ENCODE data around the gene COL20A1. TPM values are rescaled to one million over a fixed set of nuclear protein-coding genes. Genes with fewer than 3 reads are reported as not detected.

Gene COL20A1
- polyA plus RNA-seq, 2 donors = not detected

- no peaks in the 10 kb centered on the region for H3K36me3 ChIP-seq (ENCODE audit: control insufficient read depth in 2 of 2, insufficient read depth in 2 of 2, low read length in 1 of 2)
- no peak overlapping the region for H3K4me3 ChIP-seq (ENCODE audit: low read depth in 1 of 2, low read length in 2 of 2)
- H3K27ac ChIP-seq (ENCODE audit: low read depth in 2 of 2, low read length in 1 of 2) = no peak overlapping the region
- no peaks in the 10 kb centered on the region for H3K4me1 ChIP-seq (ENCODE audit: control insufficient read depth in 2 of 2, insufficient read depth in 2 of 2, low read length in 1 of 2)
- 77 to 80% methylated on average over 17 to 18 of the region's 18 CpGs for WGBS, 2 donors
- H3K9me3 ChIP-seq (ENCODE audit: control insufficient read depth in 2 of 2, insufficient read depth in 1 of 2, low read depth in 1 of 2, low read length in 1 of 2) = no peaks in the 10 kb centered on the region
- H3K27me3 ChIP-seq (ENCODE audit: control insufficient read depth in 1 of 2, insufficient read depth in 2 of 2, low read length in 2 of 2) = no peaks in the 10 kb centered on the region
These were observed 24.8 kb downstream of the COL20A1 start for GRCh38 chr20:63317601-63318291.

GRCh38 chr20:63318391-63319163 lies 25.6 kb downstream of the COL20A1 start:
- WGBS, 2 donors = 85 to 89% methylated on average over 24 of the region's 24 CpGs
- no peaks in the 10 kb centered on the region for H3K27me3 ChIP-seq (ENCODE audit: control insufficient read depth in 1 of 2, insufficient read depth in 2 of 2, low read length in 2 of 2)
- H3K9me3 ChIP-seq (ENCODE audit: control insufficient read depth in 2 of 2, insufficient read depth in 1 of 2, low read depth in 1 of 2, low read length in 1 of 2) = no peaks in the 10 kb centered on the region
- H3K27ac ChIP-seq (ENCODE audit: low read depth in 2 of 2, low read length in 1 of 2) = no peak overlapping the region
- no peaks in the 10 kb centered on the region for H3K36me3 ChIP-seq (ENCODE audit: control insufficient read depth in 2 of 2, insufficient read depth in 2 of 2, low read length in 1 of 2)
- no peak overlapping the region for H3K4me3 ChIP-seq (ENCODE audit: low read depth in 1 of 2, low read length in 2 of 2)
- no peaks in the 10 kb centered on the region for H3K4me1 ChIP-seq (ENCODE audit: control insufficient read depth in 2 of 2, insufficient read depth in 2 of 2, low read length in 1 of 2)

GRCh38 chr20:63319164-63320040 lies 26.4 kb downstream of the COL20A1 start:
- Histone ChIP-seq H3K9me3 (ENCODE audit: control insufficient read depth in 2 of 2, insufficient read depth in 1 of 2, low read depth in 1 of 2, low read length in 1 of 2) (no peaks in the 10 kb centered on the region), H3K27ac (ENCODE audit: low read depth in 2 of 2, low read length in 1 of 2) (no peak overlapping the region), H3K4me3 (ENCODE audit: low read depth in 1 of 2, low read length in 2 of 2) (no peak overlapping the region), H3K4me1 (ENCODE audit: control insufficient read depth in 2 of 2, insufficient read depth in 2 of 2, low read length in 1 of 2) (no peaks in the 10 kb centered on the region), H3K27me3 (ENCODE audit: control insufficient read depth in 1 of 2, insufficient read depth in 2 of 2, low read length in 2 of 2) (no peaks in the 10 kb centered on the region), H3K36me3 (ENCODE audit: control insufficient read depth in 2 of 2, insufficient read depth in 2 of 2, low read length in 1 of 2) (no peaks in the 10 kb centered on the region)
- 75 to 80% methylated on average over 24 to 25 of the region's 25 CpGs for WGBS, 2 donors

GRCh38 chr20:63320041-63320511 lies 27.1 kb downstream of the COL20A1 start:
- no peaks in the 10 kb centered on the region for H3K36me3 ChIP-seq (ENCODE audit: control insufficient read depth in 2 of 2, insufficient read depth in 2 of 2, low read length in 1 of 2)
- no peaks in the 10 kb centered on the region for H3K9me3 ChIP-seq (ENCODE audit: control insufficient read depth in 2 of 2, insufficient read depth in 1 of 2, low read depth in 1 of 2, low read length in 1 of 2)
- H3K4me3 ChIP-seq (ENCODE audit: low read depth in 1 of 2, low read length in 2 of 2) = no peak overlapping the region
- no peaks in the 10 kb centered on the region for H3K4me1 ChIP-seq (ENCODE audit: control insufficient read depth in 2 of 2, insufficient read depth in 2 of 2, low read length in 1 of 2)
- H3K27me3 ChIP-seq (ENCODE audit: control insufficient read depth in 1 of 2, insufficient read depth in 2 of 2, low read length in 2 of 2) = no peaks in the 10 kb centered on the region
- 79 to 81% methylated on average over 22 to 23 of the region's 23 CpGs for WGBS, 2 donors
- H3K27ac ChIP-seq (ENCODE audit: low read depth in 2 of 2, low read length in 1 of 2) = no peak overlapping the region

GRCh38 chr20:63320616-63321147 lies 27.7 kb downstream of the COL20A1 start:
- 63 to 70% methylated on average over 10 of the region's 10 CpGs for WGBS, 2 donors
- Histone ChIP-seq H3K36me3 (ENCODE audit: control insufficient read depth in 2 of 2, insufficient read depth in 2 of 2, low read length in 1 of 2) (no peaks in the 10 kb centered on the region), H3K4me3 (ENCODE audit: low read depth in 1 of 2, low read length in 2 of 2) (no peak overlapping the region), H3K4me1 (ENCODE audit: control insufficient read depth in 2 of 2, insufficient read depth in 2 of 2, low read length in 1 of 2) (no peaks in the 10 kb centered on the region), H3K27ac (ENCODE audit: low read depth in 2 of 2, low read length in 1 of 2) (no peak overlapping the region), H3K27me3 (ENCODE audit: control insufficient read depth in 1 of 2, insufficient read depth in 2 of 2, low read length in 2 of 2) (no peaks in the 10 kb centered on the region), H3K9me3 (ENCODE audit: control insufficient read depth in 2 of 2, insufficient read depth in 1 of 2, low read depth in 1 of 2, low read length in 1 of 2) (no peaks in the 10 kb centered on the region)

GRCh38 chr20:63321148-63321831 lies 28.3 kb downstream of the COL20A1 start:
- 50 to 61% methylated on average over 20 of the region's 20 CpGs for WGBS, 2 donors
- Histone ChIP-seq H3K27me3 (ENCODE audit: control insufficient read depth in 1 of 2, insufficient read depth in 2 of 2, low read length in 2 of 2) (no peaks in the 10 kb centered on the region), H3K27ac (ENCODE audit: low read depth in 2 of 2, low read length in 1 of 2) (no peak overlapping the region), H3K4me3 (ENCODE audit: low read depth in 1 of 2, low read length in 2 of 2) (no peak overlapping the region), H3K36me3 (ENCODE audit: control insufficient read depth in 2 of 2, insufficient read depth in 2 of 2, low read length in 1 of 2) (no peaks in the 10 kb centered on the region), H3K4me1 (ENCODE audit: control insufficient read depth in 2 of 2, insufficient read depth in 2 of 2, low read length in 1 of 2) (no peaks in the 10 kb centered on the region), H3K9me3 (ENCODE audit: control insufficient read depth in 2 of 2, insufficient read depth in 1 of 2, low read depth in 1 of 2, low read length in 1 of 2) (no peaks in the 10 kb centered on the region)

- H3K4me3 ChIP-seq (ENCODE audit: low read depth in 1 of 2, low read length in 2 of 2) = no peak overlapping the region
- H3K9me3 ChIP-seq (ENCODE audit: control insufficient read depth in 2 of 2, insufficient read depth in 1 of 2, low read depth in 1 of 2, low read length in 1 of 2) = no peaks in the 10 kb centered on the region
- H3K27ac ChIP-seq (ENCODE audit: low read depth in 2 of 2, low read length in 1 of 2) = no peak overlapping the region
- 52 to 59% methylated on average over 34 of the region's 34 CpGs for WGBS, 2 donors
- no peaks in the 10 kb centered on the region for H3K36me3 ChIP-seq (ENCODE audit: control insufficient read depth in 2 of 2, insufficient read depth in 2 of 2, low read length in 1 of 2)
- no peaks in the 10 kb centered on the region for H3K27me3 ChIP-seq (ENCODE audit: control insufficient read depth in 1 of 2, insufficient read depth in 2 of 2, low read length in 2 of 2)
- no peaks in the 10 kb centered on the region for H3K4me1 ChIP-seq (ENCODE audit: control insufficient read depth in 2 of 2, insufficient read depth in 2 of 2, low read length in 1 of 2)
These were observed 29.4 kb downstream of the COL20A1 start for GRCh38 chr20:63322146-63322932.

DNA sequence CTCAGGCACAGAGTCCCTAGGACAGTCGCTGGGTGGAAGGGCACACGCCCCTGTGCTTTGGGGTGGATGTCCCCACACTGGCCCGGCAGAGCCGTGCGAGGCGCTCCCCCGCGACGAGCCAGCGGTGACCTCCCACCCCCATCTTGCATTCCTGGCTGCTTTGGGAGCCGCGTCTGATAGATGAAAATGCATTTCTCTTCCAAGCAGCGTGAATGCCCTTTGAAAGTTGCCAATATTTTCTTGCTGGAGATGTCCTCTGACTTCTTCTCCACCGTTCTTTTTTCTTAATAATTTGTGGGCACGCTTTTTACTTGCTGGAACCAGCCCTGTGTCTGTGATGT lies 29.9 kb downstream of the COL20A1 start:
- Histone ChIP-seq H3K9me3 (ENCODE audit: control insufficient read depth in 2 of 2, insufficient read depth in 1 of 2, low read depth in 1 of 2, low read length in 1 of 2) (no peaks in the 10 kb centered on the region), H3K4me1 (ENCODE audit: control insufficient read depth in 2 of 2, insufficient read depth in 2 of 2, low read length in 1 of 2) (no peaks in the 10 kb centered on the region), H3K4me3 (ENCODE audit: low read depth in 1 of 2, low read length in 2 of 2) (no peak overlapping the region), H3K27ac (ENCODE audit: low read depth in 2 of 2, low read length in 1 of 2) (no peak overlapping the region), H3K27me3 (ENCODE audit: control insufficient read depth in 1 of 2, insufficient read depth in 2 of 2, low read length in 2 of 2) (no peaks in the 10 kb centered on the region), H3K36me3 (ENCODE audit: control insufficient read depth in 2 of 2, insufficient read depth in 2 of 2, low read length in 1 of 2) (no peaks in the 10 kb centered on the region)
- WGBS, 2 donors = 22 to 31% methylated on average over 15 of the region's 15 CpGs

All from esophagus (tissue), 2 donors.